HS-5 (cell line): ENCODE data around the gene EHMT2.
A peak's percentile ranks its signal among the peaks of the same experiment; 100 is the strongest.
"Not testable (repeated sequence)": the region's sequence is repeated elsewhere in the genome, so short reads cannot be mapped to it uniquely, and the experiment has no call there.

Source experiments
- DNase-seq: peaks from one replicate; pipeline ENCODE4 v3.0.0-alpha.2; 2012; ENCODE audit warnings: low read depth

Gene EHMT2

GRCh38 chr6:31838114-31838553 lies 59.4 kb downstream of the EHMT2 start:
- DNase-seq = not testable (repeated sequence)

DNA sequence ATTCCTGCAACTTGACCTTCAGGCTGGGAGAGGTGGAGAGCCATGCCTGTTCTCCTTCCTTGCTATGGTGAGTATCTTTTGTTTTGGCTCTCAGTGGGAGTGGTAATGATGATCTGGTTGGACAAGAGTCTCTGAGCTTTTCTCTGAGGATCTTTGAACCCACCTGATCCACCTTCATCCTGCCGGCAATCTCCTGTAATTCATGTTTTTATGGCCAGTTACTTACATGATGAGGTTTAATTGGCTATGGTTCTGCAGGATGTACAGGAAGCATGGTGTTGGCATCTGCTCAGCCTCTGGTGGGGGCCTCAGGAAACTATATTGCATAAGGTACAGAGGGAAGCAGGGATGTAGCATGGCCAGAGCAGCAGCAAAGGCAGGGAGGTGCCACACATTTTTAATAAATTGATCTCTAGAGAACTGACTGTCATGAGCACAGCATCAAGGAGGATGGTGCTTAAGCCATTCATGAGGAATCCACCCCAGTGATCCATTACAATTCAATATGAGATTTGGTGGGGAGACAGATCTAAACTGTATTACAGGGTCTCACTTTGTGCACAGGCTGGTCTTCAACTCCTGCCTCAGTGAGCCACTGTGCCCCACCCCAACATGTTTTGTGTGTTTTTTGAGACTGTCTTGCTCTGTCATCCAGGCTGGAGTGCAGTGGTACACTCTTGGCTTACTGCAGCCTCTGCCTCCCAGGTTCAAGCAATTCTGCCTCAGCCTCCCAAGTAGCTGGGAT lies 60.0 kb downstream of the EHMT2 start:
- no peak for DNase-seq

GRCh38 chr6:31836474-31837368 lies 60.8 kb downstream of the EHMT2 start:
- DNase-seq = no peak

GRCh38 chr6:31836047-31836473 lies 61.4 kb downstream of the EHMT2 start:
- no peak for DNase-seq

GRCh38 chr6:31834367-31835250 lies 62.9 kb downstream of the EHMT2 start:
- peak; percentile 69 for DNase-seq

- DNase-seq = no peak
Measured at GRCh38 chr6:31831350-31832215, 65.9 kb downstream of the EHMT2 start.

- DNase-seq = no peak
Measured at GRCh38 chr6:31830886-31831335, 66.6 kb downstream of the EHMT2 start.
